ENCODE results near the gene POLR3B.
A peak's percentile ranks its signal among the peaks of the same experiment; 100 is the strongest.

The POLR3B gene

GRCh38 chr12:106342397-106343213 lies 14.9 kb upstream of the POLR3B start:
- no peaks in the 10 kb centered on the region for H3K36me3 ChIP-seq (ENCODE audit: insufficient read depth, insufficient read length, low read length)
- TF ChIP-seq SUZ12 (IDR thresholded peaks at IDR 0.05; ENCODE audit: extremely low read depth, insufficient read depth, insufficient read length) (no peak), ZNF274 (IDR thresholded peaks at IDR 0.05; ENCODE audit: low read depth, low read length) (no peak), YY1 (IDR thresholded peaks at IDR 0.05; ENCODE audit: insufficient read depth, insufficient read length) (no peak)
- H3K4me1 ChIP-seq (ENCODE audit: insufficient read depth, insufficient read length), result no peaks in the 10 kb centered on the region
- no peak overlapping the region for H3K4me3 ChIP-seq (ENCODE audit: insufficient read length, low read depth)
- no peak overlapping the region for H3K9ac ChIP-seq (ENCODE audit: insufficient read length, low read depth)
- no peaks in the 10 kb centered on the region for H3K9me3 ChIP-seq (ENCODE audit: insufficient read depth, low read length)
- no peak for DNase-seq (ENCODE audit: low read depth, low spot score)
- no peaks in the 10 kb centered on the region for H3K27me3 ChIP-seq (ENCODE audit: insufficient read depth, insufficient read length)

- DNase-seq (ENCODE audit: low read depth, low spot score), result no peak
- no peaks in the 10 kb centered on the region for H3K4me1 ChIP-seq (ENCODE audit: insufficient read depth, insufficient read length)
- no peaks in the 10 kb centered on the region for H3K36me3 ChIP-seq (ENCODE audit: insufficient read depth, insufficient read length, low read length)
- no peaks in the 10 kb centered on the region for H3K27me3 ChIP-seq (ENCODE audit: insufficient read depth, insufficient read length)
- TF ChIP-seq ZNF274 (IDR thresholded peaks at IDR 0.05; ENCODE audit: low read depth, low read length) (no peak), YY1 (IDR thresholded peaks at IDR 0.05; ENCODE audit: insufficient read depth, insufficient read length) (no peak), SUZ12 (IDR thresholded peaks at IDR 0.05; ENCODE audit: extremely low read depth, insufficient read depth, insufficient read length) (no peak)
- no peak overlapping the region for H3K4me3 ChIP-seq (ENCODE audit: insufficient read length, low read depth)
- no peaks in the 10 kb centered on the region for H3K9me3 ChIP-seq (ENCODE audit: insufficient read depth, low read length)
- H3K9ac ChIP-seq (ENCODE audit: insufficient read length, low read depth), result no peak overlapping the region
These were observed 14.4 kb upstream of the POLR3B start for GRCh38 chr12:106343214-106343528.

- Histone ChIP-seq H3K27me3 (ENCODE audit: insufficient read depth, insufficient read length) (no peaks in the 10 kb centered on the region), H3K36me3 (ENCODE audit: insufficient read depth, insufficient read length, low read length) (no peaks in the 10 kb centered on the region), H3K9me3 (ENCODE audit: insufficient read depth, low read length) (no peaks in the 10 kb centered on the region), H3K4me1 (ENCODE audit: insufficient read depth, insufficient read length) (no peaks in the 10 kb centered on the region), H3K4me3 (ENCODE audit: insufficient read length, low read depth) (no peak overlapping the region), H3K9ac (ENCODE audit: insufficient read length, low read depth) (no peak overlapping the region)
- no peak for DNase-seq (ENCODE audit: low read depth, low spot score)
- TF ChIP-seq SUZ12 (IDR thresholded peaks at IDR 0.05; ENCODE audit: extremely low read depth, insufficient read depth, insufficient read length) (no peak), YY1 (IDR thresholded peaks at IDR 0.05; ENCODE audit: insufficient read depth, insufficient read length) (no peak), ZNF274 (IDR thresholded peaks at IDR 0.05; ENCODE audit: low read depth, low read length) (no peak)
These were observed 13.4 kb upstream of the POLR3B start for GRCh38 chr12:106344131-106344530.

- H3K36me3 ChIP-seq (ENCODE audit: insufficient read depth, insufficient read length, low read length), result no peaks in the 10 kb centered on the region
- no peaks in the 10 kb centered on the region for H3K27me3 ChIP-seq (ENCODE audit: insufficient read depth, insufficient read length)
- peak; percentile 39 for DNase-seq (ENCODE audit: low read depth, low spot score)
- no peak overlapping the region for H3K4me3 ChIP-seq (ENCODE audit: insufficient read length, low read depth)
- no peak overlapping the region for H3K9ac ChIP-seq (ENCODE audit: insufficient read length, low read depth)
- no peaks in the 10 kb centered on the region for H3K9me3 ChIP-seq (ENCODE audit: insufficient read depth, low read length)
- TF ChIP-seq SUZ12 (IDR thresholded peaks at IDR 0.05; ENCODE audit: extremely low read depth, insufficient read depth, insufficient read length) (no peak), ZNF274 (IDR thresholded peaks at IDR 0.05; ENCODE audit: low read depth, low read length) (no peak), YY1 (IDR thresholded peaks at IDR 0.05; ENCODE audit: insufficient read depth, insufficient read length) (no peak)
- no peaks in the 10 kb centered on the region for H3K4me1 ChIP-seq (ENCODE audit: insufficient read depth, insufficient read length)
These were observed 11.8 kb upstream of the POLR3B start for GRCh38 chr12:106345746-106346145.

- H3K36me3 ChIP-seq (ENCODE audit: insufficient read depth, insufficient read length, low read length), result no peaks in the 10 kb centered on the region
- H3K4me3 ChIP-seq (ENCODE audit: insufficient read length, low read depth), result no peak overlapping the region
- H3K9ac ChIP-seq (ENCODE audit: insufficient read length, low read depth), result no peak overlapping the region
- DNase-seq (ENCODE audit: low read depth, low spot score), result no peak
- no peak for TF ChIP-seq YY1 (IDR thresholded peaks at IDR 0.05; ENCODE audit: insufficient read depth, insufficient read length)
- no peak for TF ChIP-seq SUZ12 (IDR thresholded peaks at IDR 0.05; ENCODE audit: extremely low read depth, insufficient read depth, insufficient read length)
- TF ChIP-seq ZNF274 (IDR thresholded peaks at IDR 0.05; ENCODE audit: low read depth, low read length), result no peak
- H3K27me3 ChIP-seq (ENCODE audit: insufficient read depth, insufficient read length), result no peaks in the 10 kb centered on the region
- H3K4me1 ChIP-seq (ENCODE audit: insufficient read depth, insufficient read length), result no peaks in the 10 kb centered on the region
- H3K9me3 ChIP-seq (ENCODE audit: insufficient read depth, low read length), result no peaks in the 10 kb centered on the region
These were observed 9.1 kb upstream of the POLR3B start for GRCh38 chr12:106348411-106348810.

GRCh38 chr12:106353175-106353574 lies 4.4 kb upstream of the POLR3B start:
- no peaks in the 10 kb centered on the region for H3K27me3 ChIP-seq (ENCODE audit: insufficient read depth, insufficient read length)
- no peaks in the 10 kb centered on the region for H3K9me3 ChIP-seq (ENCODE audit: insufficient read depth, low read length)
- no peaks in the 10 kb centered on the region for H3K4me1 ChIP-seq (ENCODE audit: insufficient read depth, insufficient read length)
- no peak overlapping the region for H3K9ac ChIP-seq (ENCODE audit: insufficient read length, low read depth)
- no peak overlapping the region for H3K4me3 ChIP-seq (ENCODE audit: insufficient read length, low read depth)
- DNase-seq (ENCODE audit: low read depth, low spot score), result no peak
- TF ChIP-seq SUZ12 (IDR thresholded peaks at IDR 0.05; ENCODE audit: extremely low read depth, insufficient read depth, insufficient read length), result no peak
- TF ChIP-seq ZNF274 (IDR thresholded peaks at IDR 0.05; ENCODE audit: low read depth, low read length), result no peak
- no peak for TF ChIP-seq YY1 (IDR thresholded peaks at IDR 0.05; ENCODE audit: insufficient read depth, insufficient read length)
- no peaks in the 10 kb centered on the region for H3K36me3 ChIP-seq (ENCODE audit: insufficient read depth, insufficient read length, low read length)

- TF ChIP-seq YY1 (IDR thresholded peaks at IDR 0.05; ENCODE audit: insufficient read depth, insufficient read length) (no peak), SUZ12 (IDR thresholded peaks at IDR 0.05; ENCODE audit: extremely low read depth, insufficient read depth, insufficient read length) (no peak), ZNF274 (IDR thresholded peaks at IDR 0.05; ENCODE audit: low read depth, low read length) (no peak)
- peak overlapping the region; percentile 99 for H3K9ac ChIP-seq (ENCODE audit: insufficient read length, low read depth)
- peak overlapping the region; percentile 97 for H3K4me3 ChIP-seq (ENCODE audit: insufficient read length, low read depth)
- DNase-seq (ENCODE audit: low read depth, low spot score), result no peak
- H3K27me3 ChIP-seq (ENCODE audit: insufficient read depth, insufficient read length), result no peaks in the 10 kb centered on the region
- H3K4me1 ChIP-seq (ENCODE audit: insufficient read depth, insufficient read length), result peaks cover 3% of the 10 kb centered on the region
- H3K36me3 ChIP-seq (ENCODE audit: insufficient read depth, insufficient read length, low read length), result peaks cover 10% of the 10 kb centered on the region
- no peaks in the 10 kb centered on the region for H3K9me3 ChIP-seq (ENCODE audit: insufficient read depth, low read length)
These were observed 1.1 kb downstream of the POLR3B start for GRCh38 chr12:106358396-106359241.

Data from NT2/D1 (cell line).